ENCODE data around the gene FILIP1L.

FILIP1L gene

DNA sequence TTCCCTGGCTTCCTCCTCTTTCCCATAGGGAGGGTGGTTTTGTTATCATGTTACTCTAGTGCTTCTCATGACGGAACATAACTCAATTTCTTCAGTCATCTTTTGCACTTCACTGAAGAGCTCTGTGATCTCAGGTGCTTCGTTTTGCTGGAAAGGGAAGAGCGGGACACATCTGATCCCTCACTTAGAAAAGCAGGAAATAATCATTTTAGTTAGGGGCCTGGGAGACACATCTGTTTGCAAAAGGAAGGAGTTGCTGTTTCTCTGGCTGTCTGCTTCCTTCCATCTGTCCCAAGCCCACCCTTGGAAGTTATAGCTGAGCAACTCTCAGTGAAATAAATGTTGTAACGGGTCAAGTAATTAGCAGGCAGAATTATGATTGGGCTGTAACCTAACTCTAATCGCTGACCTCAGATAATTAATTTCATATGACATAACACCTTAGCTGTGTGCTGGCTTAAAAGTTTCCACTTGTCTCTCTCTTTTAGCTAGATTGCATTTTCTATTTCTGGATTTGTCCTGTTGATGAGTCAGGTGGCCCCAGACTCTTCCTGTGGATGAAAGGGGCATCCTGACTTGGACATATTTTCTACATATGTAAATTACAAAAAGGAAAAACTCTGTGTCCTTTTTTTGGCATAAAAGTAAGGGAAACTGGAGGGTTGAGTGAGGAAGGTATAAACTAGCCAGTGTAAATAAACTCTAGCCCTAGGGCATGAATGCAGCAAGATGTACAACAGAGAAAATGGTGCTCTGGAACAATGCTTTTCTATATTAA is 11.0 kb upstream of the FILIP1L start:
- Histone ChIP-seq H3K27ac (ENCODE audit: low read depth, low read length) (no peak overlapping the region), H3K9me3 (ENCODE audit: control insufficient read depth, insufficient read depth, low read length) (no peaks in the 10 kb centered on the region), H3K9ac (ENCODE audit: low read depth, low read length) (no peak overlapping the region), H3K36me3 (ENCODE audit: control insufficient read depth, insufficient read depth, low read length) (no peaks in the 10 kb centered on the region), H3K4me3 (ENCODE audit: low read depth, low read length) (no peak overlapping the region), H3K27me3 (ENCODE audit: control insufficient read depth, insufficient read depth, low read length) (no peaks in the 10 kb centered on the region), H3K4me1 (ENCODE audit: control insufficient read depth, insufficient read depth, low read length) (peaks cover 4% of the 10 kb centered on the region)

DNA sequence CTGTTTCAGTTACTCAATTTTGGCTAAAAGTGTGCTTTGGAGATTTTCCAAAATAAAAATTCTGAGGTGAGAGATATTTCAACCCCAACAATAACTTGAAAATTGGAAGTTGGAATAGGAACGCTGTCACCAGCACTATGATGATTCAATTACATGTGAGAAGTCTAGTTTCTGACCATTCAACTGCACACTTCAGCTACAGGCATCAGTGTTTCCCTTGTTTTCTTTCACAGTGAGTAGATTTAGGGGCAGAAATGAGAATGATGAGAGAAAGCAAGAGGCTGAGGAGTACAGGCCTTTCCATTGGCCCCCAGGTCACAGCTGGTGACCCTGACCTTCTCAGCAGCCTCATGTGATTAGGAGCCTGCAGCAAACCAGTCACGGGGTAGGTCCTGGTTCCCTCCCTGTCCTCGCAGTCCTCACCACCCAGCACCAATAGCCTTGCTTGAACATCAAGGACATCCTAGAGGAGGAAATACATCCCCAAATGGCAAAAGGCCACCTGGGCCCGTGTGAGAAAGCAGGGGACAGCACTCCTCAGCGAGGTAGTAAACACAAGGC is 10.0 kb upstream of the FILIP1L start:
- H3K27me3 ChIP-seq (ENCODE audit: control insufficient read depth, insufficient read depth, low read length) = no peaks in the 10 kb centered on the region
- H3K27ac ChIP-seq (ENCODE audit: low read depth, low read length) = no peak overlapping the region
- H3K4me1 ChIP-seq (ENCODE audit: control insufficient read depth, insufficient read depth, low read length) = peaks cover 4% of the 10 kb centered on the region
- H3K9me3 ChIP-seq (ENCODE audit: control insufficient read depth, insufficient read depth, low read length) = no peaks in the 10 kb centered on the region
- H3K4me3 ChIP-seq (ENCODE audit: low read depth, low read length) = no peak overlapping the region
- H3K36me3 ChIP-seq (ENCODE audit: control insufficient read depth, insufficient read depth, low read length) = no peaks in the 10 kb centered on the region
- H3K9ac ChIP-seq (ENCODE audit: low read depth, low read length) = no peak overlapping the region

DNA sequence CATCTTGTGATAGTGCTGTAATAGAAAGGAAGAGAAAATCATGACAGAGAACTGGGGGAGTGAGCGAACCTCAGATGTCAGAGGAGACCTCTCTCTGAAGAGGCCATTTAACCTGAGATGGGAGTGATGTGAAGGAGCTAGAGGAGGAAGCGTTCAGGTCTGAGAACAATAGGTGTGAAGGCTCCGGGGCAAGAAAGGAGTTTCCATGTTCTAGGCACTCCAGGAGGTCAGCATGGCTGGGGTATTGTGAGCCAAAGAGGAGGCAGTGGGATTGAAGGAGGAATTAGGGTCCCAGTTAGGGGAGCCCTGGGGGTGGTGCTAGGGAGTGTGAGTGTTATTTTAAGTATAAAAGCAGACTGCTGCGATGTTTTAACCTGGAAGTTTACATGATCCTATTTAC is 8.8 kb upstream of the FILIP1L start:
- no peak overlapping the region for H3K9ac ChIP-seq (ENCODE audit: low read depth, low read length)

DNA sequence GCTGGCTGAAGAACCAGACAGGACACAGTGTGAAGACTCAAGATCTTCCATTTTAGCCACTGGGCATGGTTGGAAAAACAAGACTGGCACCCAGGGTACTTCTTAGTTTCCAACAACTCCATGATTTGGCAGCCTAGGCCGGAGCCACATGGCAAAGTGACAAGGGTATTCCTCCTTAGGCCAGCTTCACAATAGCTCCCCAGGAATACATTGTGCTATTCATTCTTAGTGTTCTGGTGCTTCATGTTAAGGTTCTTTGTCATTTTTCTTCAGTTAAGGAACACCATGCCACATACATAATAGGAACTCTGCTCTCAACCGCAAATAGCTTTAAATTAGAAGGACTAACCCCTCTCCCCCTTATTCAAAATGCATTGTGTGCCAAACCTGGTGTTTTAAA is 8.0 kb upstream of the FILIP1L start:
- Histone ChIP-seq H3K27ac (ENCODE audit: low read depth, low read length) (no peak overlapping the region), H3K9ac (ENCODE audit: low read depth, low read length) (no peak overlapping the region), H3K4me1 (ENCODE audit: control insufficient read depth, insufficient read depth, low read length) (peaks cover 4% of the 10 kb centered on the region), H3K9me3 (ENCODE audit: control insufficient read depth, insufficient read depth, low read length) (no peaks in the 10 kb centered on the region), H3K4me3 (ENCODE audit: low read depth, low read length) (no peak overlapping the region), H3K27me3 (ENCODE audit: control insufficient read depth, insufficient read depth, low read length) (no peaks in the 10 kb centered on the region), H3K36me3 (ENCODE audit: control insufficient read depth, insufficient read depth, low read length) (no peaks in the 10 kb centered on the region)

More for the DNA sequence above, 8.8 kb upstream of the FILIP1L start:
- no peaks in the 10 kb centered on the region for H3K9me3 ChIP-seq (ENCODE audit: control insufficient read depth, insufficient read depth, low read length)
- H3K4me3 ChIP-seq (ENCODE audit: low read depth, low read length) = no peak overlapping the region
- H3K4me1 ChIP-seq (ENCODE audit: control insufficient read depth, insufficient read depth, low read length) = peaks cover 4% of the 10 kb centered on the region
- H3K27ac ChIP-seq (ENCODE audit: low read depth, low read length) = no peak overlapping the region
- no peaks in the 10 kb centered on the region for H3K27me3 ChIP-seq (ENCODE audit: control insufficient read depth, insufficient read depth, low read length)
- no peaks in the 10 kb centered on the region for H3K36me3 ChIP-seq (ENCODE audit: control insufficient read depth, insufficient read depth, low read length)

DNA sequence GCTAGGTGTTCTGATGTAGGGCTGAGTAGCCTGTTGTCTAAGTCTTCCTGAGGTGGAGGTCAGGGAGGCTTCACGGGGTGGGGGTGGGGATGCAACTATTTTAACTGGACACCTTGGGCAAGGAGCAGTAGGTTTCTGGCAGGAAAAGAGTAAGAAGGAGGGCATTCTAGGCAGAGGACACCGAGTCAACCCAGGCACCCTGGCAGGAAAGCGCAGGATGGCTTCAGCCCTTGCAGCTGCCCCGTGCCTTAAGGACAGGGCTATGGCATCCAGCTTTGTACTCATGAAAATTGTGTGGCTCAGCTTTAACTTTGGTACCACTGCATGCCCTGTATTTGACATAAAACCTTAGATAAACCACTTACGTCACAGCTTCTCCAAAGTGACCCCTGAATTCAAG is 6.4 kb upstream of the FILIP1L start:
- Histone ChIP-seq H3K4me3 (ENCODE audit: low read depth, low read length) (no peak overlapping the region), H3K27ac (ENCODE audit: low read depth, low read length) (no peak overlapping the region), H3K9me3 (ENCODE audit: control insufficient read depth, insufficient read depth, low read length) (no peaks in the 10 kb centered on the region), H3K4me1 (ENCODE audit: control insufficient read depth, insufficient read depth, low read length) (peaks cover 4% of the 10 kb centered on the region), H3K27me3 (ENCODE audit: control insufficient read depth, insufficient read depth, low read length) (no peaks in the 10 kb centered on the region), H3K9ac (ENCODE audit: low read depth, low read length) (no peak overlapping the region), H3K36me3 (ENCODE audit: control insufficient read depth, insufficient read depth, low read length) (no peaks in the 10 kb centered on the region)

DNA sequence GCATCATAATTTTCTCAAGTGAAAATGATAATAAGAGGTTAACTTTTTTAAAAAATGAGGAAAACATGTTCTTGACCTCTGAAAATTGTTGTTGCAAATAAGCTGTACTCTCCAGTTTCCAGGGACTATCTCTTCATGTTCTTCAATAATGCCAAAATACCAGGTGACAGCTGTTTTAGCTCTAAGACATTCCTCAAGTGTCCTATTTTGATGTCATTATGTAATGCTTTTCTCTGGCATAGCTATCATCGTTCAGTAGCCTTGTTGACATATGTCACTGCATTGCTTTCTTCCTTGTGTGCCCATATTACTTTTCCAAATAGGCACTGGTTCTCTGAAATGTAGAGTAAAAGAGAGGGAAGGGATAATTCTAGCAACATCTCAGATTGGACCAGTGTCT is 5.7 kb upstream of the FILIP1L start:
- Histone ChIP-seq H3K9ac (ENCODE audit: low read depth, low read length) (no peak overlapping the region), H3K4me3 (ENCODE audit: low read depth, low read length) (no peak overlapping the region), H3K9me3 (ENCODE audit: control insufficient read depth, insufficient read depth, low read length) (no peaks in the 10 kb centered on the region), H3K4me1 (ENCODE audit: control insufficient read depth, insufficient read depth, low read length) (peaks cover 4% of the 10 kb centered on the region), H3K27me3 (ENCODE audit: control insufficient read depth, insufficient read depth, low read length) (no peaks in the 10 kb centered on the region), H3K27ac (ENCODE audit: low read depth, low read length) (no peak overlapping the region), H3K36me3 (ENCODE audit: control insufficient read depth, insufficient read depth, low read length) (no peaks in the 10 kb centered on the region)

DNA sequence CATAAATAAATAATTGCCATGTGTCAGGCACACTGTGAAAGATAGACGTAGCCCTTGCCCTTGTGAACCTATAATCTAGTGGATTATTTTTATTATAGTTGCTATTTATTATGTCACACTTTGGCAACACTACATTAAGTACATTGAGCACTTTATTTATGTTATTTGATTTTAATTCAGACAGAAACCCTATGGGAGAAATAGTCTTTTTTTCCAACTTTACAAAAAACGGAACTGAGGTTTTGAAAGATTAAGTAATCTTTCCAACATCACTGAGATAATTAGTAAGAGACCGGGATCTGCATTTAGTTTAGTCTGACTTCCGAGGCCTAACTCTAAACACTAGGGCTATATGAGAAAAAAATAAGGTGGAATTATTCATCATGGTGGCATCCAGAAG is 2.8 kb upstream of the FILIP1L start:
- Histone ChIP-seq H3K27me3 (ENCODE audit: control insufficient read depth, insufficient read depth, low read length) (no peaks in the 10 kb centered on the region), H3K9ac (ENCODE audit: low read depth, low read length) (no peak overlapping the region), H3K36me3 (ENCODE audit: control insufficient read depth, insufficient read depth, low read length) (no peaks in the 10 kb centered on the region), H3K4me3 (ENCODE audit: low read depth, low read length) (no peak overlapping the region), H3K9me3 (ENCODE audit: control insufficient read depth, insufficient read depth, low read length) (no peaks in the 10 kb centered on the region), H3K4me1 (ENCODE audit: control insufficient read depth, insufficient read depth, low read length) (no peaks in the 10 kb centered on the region), H3K27ac (ENCODE audit: low read depth, low read length) (no peak overlapping the region)

DNA sequence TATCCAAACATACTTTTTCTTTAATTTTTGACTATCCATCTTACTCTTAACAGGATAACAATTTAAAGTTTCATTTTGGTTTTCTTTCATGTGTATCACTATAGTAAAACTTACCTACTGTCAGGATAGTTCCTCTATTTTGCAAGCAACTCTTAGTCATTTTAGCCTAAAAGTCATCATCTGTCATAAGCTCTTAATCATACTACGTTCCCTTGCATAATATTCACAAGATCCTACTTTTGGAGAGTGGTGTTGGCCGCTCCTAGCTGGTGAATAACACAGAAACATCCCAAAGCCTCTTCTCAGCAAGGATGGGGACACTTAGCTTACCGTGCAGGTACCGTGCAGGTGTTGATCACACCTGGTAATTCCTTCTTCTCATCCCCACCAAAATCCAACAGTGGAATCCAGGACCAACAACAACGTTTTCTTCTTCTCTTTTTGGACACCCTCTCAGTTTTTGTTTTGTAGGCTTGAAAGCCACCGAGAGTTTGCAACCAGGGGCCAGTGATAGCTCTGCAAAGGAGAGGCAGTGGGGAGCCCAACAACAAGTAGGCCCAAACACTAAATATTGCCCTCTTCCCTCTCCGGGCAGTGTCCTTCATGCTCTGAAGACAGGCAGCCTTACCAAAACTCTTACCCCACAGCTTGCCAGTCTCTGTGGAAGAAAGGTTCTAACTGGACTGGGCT is 433 bp downstream of the FILIP1L start:
- Histone ChIP-seq H3K4me1 (ENCODE audit: control insufficient read depth, insufficient read depth, low read length) (no peaks in the 10 kb centered on the region), H3K9me3 (ENCODE audit: control insufficient read depth, insufficient read depth, low read length) (no peaks in the 10 kb centered on the region), H3K27ac (ENCODE audit: low read depth, low read length) (no peak overlapping the region), H3K4me3 (ENCODE audit: low read depth, low read length) (no peak overlapping the region), H3K9ac (ENCODE audit: low read depth, low read length) (no peak overlapping the region), H3K36me3 (ENCODE audit: control insufficient read depth, insufficient read depth, low read length) (no peaks in the 10 kb centered on the region), H3K27me3 (ENCODE audit: control insufficient read depth, insufficient read depth, low read length) (no peaks in the 10 kb centered on the region)

DNA sequence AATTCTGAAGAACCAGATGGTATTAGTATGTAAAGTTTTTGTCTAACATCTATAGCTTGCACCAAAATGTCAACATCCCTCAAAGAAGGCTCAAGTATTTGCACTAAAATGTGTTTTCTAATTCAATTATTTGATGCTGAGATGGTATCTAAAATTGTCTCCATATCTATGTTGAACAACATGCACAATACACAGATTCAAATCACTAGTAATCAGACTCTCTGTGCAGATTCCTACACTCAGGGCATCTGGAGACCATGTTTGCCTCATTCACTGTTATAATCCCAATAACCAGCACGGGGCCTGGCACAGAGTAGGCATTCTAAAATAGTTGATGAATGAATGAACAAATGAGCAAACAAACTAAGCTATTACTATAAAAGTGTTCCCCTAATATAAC is 2.6 kb downstream of the FILIP1L start:
- no peak overlapping the region for H3K4me3 ChIP-seq (ENCODE audit: low read depth, low read length)
- H3K9me3 ChIP-seq (ENCODE audit: control insufficient read depth, insufficient read depth, low read length) = no peaks in the 10 kb centered on the region
- H3K27ac ChIP-seq (ENCODE audit: low read depth, low read length) = no peak overlapping the region
- no peaks in the 10 kb centered on the region for H3K4me1 ChIP-seq (ENCODE audit: control insufficient read depth, insufficient read depth, low read length)
- H3K9ac ChIP-seq (ENCODE audit: low read depth, low read length) = no peak overlapping the region
- no peaks in the 10 kb centered on the region for H3K36me3 ChIP-seq (ENCODE audit: control insufficient read depth, insufficient read depth, low read length)
- H3K27me3 ChIP-seq (ENCODE audit: control insufficient read depth, insufficient read depth, low read length) = no peaks in the 10 kb centered on the region

DNA sequence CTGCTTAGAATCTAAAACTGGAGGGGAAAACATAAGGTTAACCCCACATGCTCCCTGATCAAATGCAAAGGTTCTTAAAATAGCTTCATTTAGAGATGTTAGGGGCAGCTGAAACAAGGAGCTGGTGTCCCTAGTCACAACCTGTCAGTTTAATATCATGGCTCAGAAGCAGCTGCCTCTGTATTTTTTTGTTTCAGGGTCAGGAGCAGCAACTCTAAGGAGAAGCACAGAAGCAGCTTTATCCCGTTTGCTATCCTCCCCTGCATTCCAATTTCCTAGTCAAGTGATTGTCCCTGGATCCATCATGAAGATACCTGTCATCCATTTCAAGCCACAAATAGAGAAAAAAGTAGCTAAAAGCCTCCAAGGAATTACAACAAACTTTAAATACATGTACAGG is 4.1 kb downstream of the FILIP1L start:
- no peaks in the 10 kb centered on the region for H3K36me3 ChIP-seq (ENCODE audit: control insufficient read depth, insufficient read depth, low read length)
- no peak overlapping the region for H3K9ac ChIP-seq (ENCODE audit: low read depth, low read length)
- H3K4me3 ChIP-seq (ENCODE audit: low read depth, low read length) = no peak overlapping the region
- no peak overlapping the region for H3K27ac ChIP-seq (ENCODE audit: low read depth, low read length)
- no peaks in the 10 kb centered on the region for H3K27me3 ChIP-seq (ENCODE audit: control insufficient read depth, insufficient read depth, low read length)
- 0 out of 2 replicates have a peak, but pooled peaks cover 5% of the 10 kb centered on the region for H3K4me1 ChIP-seq (ENCODE audit: control insufficient read depth, insufficient read depth, low read length)
- no peaks in the 10 kb centered on the region for H3K9me3 ChIP-seq (ENCODE audit: control insufficient read depth, insufficient read depth, low read length)

DNA sequence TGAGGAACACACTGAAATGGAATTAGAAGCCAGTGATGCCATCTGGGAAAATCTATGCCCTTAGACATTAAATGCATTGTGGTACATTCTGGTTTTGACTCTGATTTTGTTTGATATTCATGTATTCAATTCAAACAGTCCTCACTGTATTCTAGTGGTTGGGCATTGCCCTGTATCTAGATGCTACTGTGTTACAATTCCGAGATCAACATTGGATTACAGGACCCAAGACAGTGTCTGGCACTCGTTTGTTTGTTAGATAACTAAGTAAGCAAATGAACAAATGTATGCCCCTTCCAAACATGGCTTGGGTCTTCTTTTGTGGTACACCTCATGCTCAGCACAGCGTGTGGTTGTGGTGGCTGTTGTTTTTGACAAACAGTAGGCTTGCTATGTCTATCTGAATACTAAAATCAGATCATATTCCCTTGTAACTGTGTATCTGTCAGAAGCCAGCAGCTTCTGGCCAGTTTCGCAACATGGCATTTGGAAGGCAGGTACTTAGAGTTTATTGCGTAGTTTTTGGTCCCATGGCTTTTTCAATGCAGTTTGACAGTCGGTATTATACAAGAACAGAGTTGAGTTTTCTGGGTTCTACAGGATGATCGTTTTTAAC is 5.7 kb downstream of the FILIP1L start:
- H3K4me1 ChIP-seq (ENCODE audit: control insufficient read depth, insufficient read depth, low read length) = 0 out of 2 replicates have a peak, but pooled peaks cover 6% of the 10 kb centered on the region
- no peaks in the 10 kb centered on the region for H3K36me3 ChIP-seq (ENCODE audit: control insufficient read depth, insufficient read depth, low read length)
- no peak overlapping the region for H3K4me3 ChIP-seq (ENCODE audit: low read depth, low read length)

More for the DNA sequence above, 5.7 kb downstream of the FILIP1L start:
- H3K9me3 ChIP-seq (ENCODE audit: control insufficient read depth, insufficient read depth, low read length) = no peaks in the 10 kb centered on the region
- H3K27me3 ChIP-seq (ENCODE audit: control insufficient read depth, insufficient read depth, low read length) = no peaks in the 10 kb centered on the region
- no peak overlapping the region for H3K9ac ChIP-seq (ENCODE audit: low read depth, low read length)
- no peak overlapping the region for H3K27ac ChIP-seq (ENCODE audit: low read depth, low read length)

Data from HUES48 (cell line).